ENCODE measurements around the gene GNG12. TPM values are rescaled to one million over a fixed set of nuclear protein-coding genes. Genes with fewer than 3 reads are reported as not detected.
A peak's percentile ranks its signal among the peaks of the same experiment; 100 is the strongest.

Gene GNG12
- total and polyA plus RNA-seq, 7 donors = 41.9 to 116 (median 47.8) TPM

DNA sequence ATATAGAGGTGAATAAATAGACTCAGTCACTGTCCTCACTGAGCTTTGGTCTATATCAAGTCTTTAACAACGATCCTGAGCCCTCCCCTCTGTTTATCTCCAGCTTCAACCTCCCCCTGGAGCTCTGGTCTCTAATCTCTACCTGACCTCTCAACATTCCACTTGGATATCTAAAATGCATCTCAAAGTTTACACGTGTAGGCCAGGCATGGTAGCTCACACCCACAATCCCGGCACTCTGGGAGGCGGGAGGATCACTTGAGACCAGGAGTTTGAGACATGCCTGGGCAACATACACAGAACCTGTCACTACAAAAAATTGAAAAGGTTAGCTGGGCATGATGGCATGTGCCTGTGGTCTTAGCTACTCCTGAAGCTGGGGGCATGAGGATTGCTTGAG lies 94.9 kb downstream of the GNG12 start:
- intact Hi-C loops (cut with DNase I) = no loop called here
- Histone ChIP-seq H3K36me3 (no peaks in the 10 kb centered on the region), H3K27ac (no peak overlapping the region), H3K27me3 (no peaks in the 10 kb centered on the region), H3K4me1 (peaks cover 0 to 20% (median 17%) of the 10 kb centered on the region in 4 donors), H3K4me3 (no peak overlapping the region), H3K9me3 (no peaks in the 10 kb centered on the region)
- 78 to 87% methylated on average over 4 of the region's 4 CpGs for WGBS, 2 donors
- DNase-seq = no peak
- TF ChIP-seq, protein P1, sequence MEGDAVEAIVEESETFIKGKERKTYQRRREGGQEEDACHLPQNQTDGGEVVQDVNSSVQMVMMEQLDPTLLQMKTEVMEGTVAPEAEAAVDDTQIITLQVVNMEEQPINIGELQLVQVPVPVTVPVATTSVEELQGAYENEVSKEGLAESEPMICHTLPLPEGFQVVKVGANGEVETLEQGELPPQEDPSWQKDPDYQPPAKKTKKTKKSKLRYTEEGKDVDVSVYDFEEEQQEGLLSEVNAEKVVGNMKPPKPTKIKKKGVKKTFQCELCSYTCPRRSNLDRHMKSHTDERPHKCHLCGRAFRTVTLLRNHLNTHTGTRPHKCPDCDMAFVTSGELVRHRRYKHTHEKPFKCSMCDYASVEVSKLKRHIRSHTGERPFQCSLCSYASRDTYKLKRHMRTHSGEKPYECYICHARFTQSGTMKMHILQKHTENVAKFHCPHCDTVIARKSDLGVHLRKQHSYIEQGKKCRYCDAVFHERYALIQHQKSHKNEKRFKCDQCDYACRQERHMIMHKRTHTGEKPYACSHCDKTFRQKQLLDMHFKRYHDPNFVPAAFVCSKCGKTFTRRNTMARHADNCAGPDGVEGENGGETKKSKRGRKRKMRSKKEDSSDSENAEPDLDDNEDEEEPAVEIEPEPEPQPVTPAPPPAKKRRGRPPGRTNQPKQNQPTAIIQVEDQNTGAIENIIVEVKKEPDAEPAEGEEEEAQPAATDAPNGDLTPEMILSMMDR (IDR thresholded peaks at IDR 0.05) = no peak
- no peak for TF ChIP-seq POLR2AphosphoS5 (IDR thresholded peaks at IDR 0.05)
- TF ChIP-seq POLR2A (IDR thresholded peaks at IDR 0.05) = no peak
- TF ChIP-seq EP300 (IDR thresholded peaks at IDR 0.05) = no peak

DNA sequence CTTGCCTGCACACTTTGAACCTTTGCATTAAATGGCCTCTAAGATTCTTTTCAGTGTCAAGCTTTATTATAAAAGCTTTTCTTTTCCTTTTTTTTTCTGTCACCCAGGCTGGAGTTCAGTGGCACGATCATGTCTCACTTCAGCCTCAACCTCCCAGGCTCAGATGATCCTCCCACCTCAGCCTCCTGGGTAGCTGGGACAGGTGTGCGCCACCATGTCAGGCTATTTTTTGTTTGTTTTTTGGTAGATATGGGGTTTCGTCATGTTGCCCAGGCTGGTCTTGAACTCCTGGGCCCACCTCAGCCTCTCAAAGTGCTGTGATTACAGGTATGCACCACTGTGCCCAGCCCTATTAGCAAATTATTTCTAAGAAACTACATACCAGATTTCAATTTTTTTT lies 95.4 kb downstream of the GNG12 start:
- Histone ChIP-seq H3K4me1 (peaks cover 0 to 20% (median 17%) of the 10 kb centered on the region in 4 donors), H3K36me3 (no peaks in the 10 kb centered on the region), H3K27me3 (no peaks in the 10 kb centered on the region), H3K27ac (no peak overlapping the region), H3K4me3 (no peak overlapping the region), H3K9me3 (no peaks in the 10 kb centered on the region)
- no peak for DNase-seq
- intact Hi-C loops (cut with DNase I) = no loop called here
- TF ChIP-seq POLR2AphosphoS5 (IDR thresholded peaks at IDR 0.05) (no peak), EP300 (IDR thresholded peaks at IDR 0.05) (no peak), POLR2A (IDR thresholded peaks at IDR 0.05) (no peak)
- TF ChIP-seq, protein P1 (IDR thresholded peaks at IDR 0.05) = no peak
- WGBS, 2 donors = 88 to 98% methylated on average over 3 of the region's 3 CpGs

DNA sequence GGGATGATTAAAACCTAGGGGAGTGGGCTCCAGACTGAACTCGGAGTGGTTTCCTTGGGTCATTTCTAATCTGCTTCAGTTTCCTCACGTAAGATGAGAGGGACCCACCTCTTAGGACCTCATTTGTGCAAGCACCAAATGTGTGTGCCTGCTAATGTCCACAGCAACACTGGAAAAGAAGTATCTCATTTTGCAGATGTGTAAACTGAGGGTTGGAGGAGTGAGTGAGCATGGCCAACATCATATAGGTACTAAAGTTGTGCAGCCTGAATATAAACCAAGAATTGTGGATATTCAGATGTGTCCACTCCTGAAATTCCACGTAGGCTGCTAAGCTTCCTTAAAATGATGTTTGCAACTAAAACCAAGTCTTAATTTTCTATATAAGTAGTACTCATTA lies 96.5 kb downstream of the GNG12 start:
- Histone ChIP-seq H3K36me3 (no peaks in the 10 kb centered on the region), H3K27ac (peak overlapping the region; percentile 18 to 74 (median 53)), H3K27me3 (no peaks in the 10 kb centered on the region), H3K4me3 (no peak overlapping the region), H3K9me3 (no peaks in the 10 kb centered on the region), H3K4me1 (peaks cover 0 to 20% (median 17%) of the 10 kb centered on the region in 4 donors)
- 87 to 91% methylated on average over 3 of the region's 3 CpGs for WGBS, 2 donors
- no peak for TF ChIP-seq EP300 (IDR thresholded peaks at IDR 0.05)
- TF ChIP-seq POLR2AphosphoS5 (IDR thresholded peaks at IDR 0.05) = no peak
- TF ChIP-seq, protein P1 (IDR thresholded peaks at IDR 0.05) = no peak
- no peak for TF ChIP-seq POLR2A (IDR thresholded peaks at IDR 0.05)
- intact Hi-C loops (cut with DNase I) = no loop called here
- DNase-seq = no peak

DNA sequence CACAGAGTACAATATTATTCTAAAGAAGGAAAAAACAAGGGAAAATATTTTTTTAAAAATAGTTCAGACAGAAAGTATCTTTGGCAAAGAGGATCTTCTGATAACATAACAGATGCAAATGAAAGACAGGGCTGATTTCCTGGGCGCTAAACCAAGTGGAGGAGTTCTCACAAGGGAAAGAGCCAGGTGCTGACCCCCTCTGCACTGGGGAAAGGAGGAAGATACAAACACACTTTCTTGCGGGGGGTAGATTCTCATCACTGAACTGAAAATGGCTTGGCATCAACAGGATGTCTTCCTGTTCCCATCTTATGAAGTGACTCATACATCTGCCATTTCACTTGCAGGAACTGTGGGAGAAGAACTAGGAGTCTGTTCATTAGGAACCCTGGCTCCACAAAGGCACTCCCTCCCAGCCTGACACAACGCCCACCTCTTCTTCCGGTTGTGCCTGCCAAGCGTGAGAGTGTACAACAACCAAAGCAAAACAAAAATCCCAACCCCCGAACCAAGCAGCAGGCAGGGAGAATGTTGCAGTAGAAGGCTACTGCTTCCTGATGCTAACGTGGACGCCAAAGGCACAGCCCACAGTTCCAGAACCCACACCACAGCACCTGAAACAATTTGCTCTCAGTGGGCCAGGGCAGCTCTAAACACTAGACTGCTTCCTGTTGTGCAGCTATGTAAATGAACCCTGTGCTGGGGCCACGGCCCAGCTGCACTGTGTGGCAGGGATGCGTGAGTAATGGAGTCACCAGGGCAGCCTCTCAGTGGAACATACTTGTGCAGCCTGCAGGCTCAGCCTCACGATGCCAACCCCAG lies 97.2 kb downstream of the GNG12 start:
- TF ChIP-seq POLR2AphosphoS5 (IDR thresholded peaks at IDR 0.05) (peak in 2 of 4 donors; percentile 11 to 29), POLR2A (IDR thresholded peaks at IDR 0.05) (no peak)
- Histone ChIP-seq H3K27me3 (no peaks in the 10 kb centered on the region), H3K4me3 (no peak overlapping the region), H3K9me3 (no peaks in the 10 kb centered on the region), H3K27ac (peak overlapping the region; percentile 18 to 74 (median 53)), H3K36me3 (no peaks in the 10 kb centered on the region), H3K4me1 (peaks cover 0 to 20% (median 17%) of the 10 kb centered on the region in 4 donors)
- intact Hi-C loops (cut with DNase I) = no loop called here
- DNase-seq = peak; percentile 78
- WGBS, 2 donors = 7 to 12% methylated on average over 11 of the region's 11 CpGs

DNA sequence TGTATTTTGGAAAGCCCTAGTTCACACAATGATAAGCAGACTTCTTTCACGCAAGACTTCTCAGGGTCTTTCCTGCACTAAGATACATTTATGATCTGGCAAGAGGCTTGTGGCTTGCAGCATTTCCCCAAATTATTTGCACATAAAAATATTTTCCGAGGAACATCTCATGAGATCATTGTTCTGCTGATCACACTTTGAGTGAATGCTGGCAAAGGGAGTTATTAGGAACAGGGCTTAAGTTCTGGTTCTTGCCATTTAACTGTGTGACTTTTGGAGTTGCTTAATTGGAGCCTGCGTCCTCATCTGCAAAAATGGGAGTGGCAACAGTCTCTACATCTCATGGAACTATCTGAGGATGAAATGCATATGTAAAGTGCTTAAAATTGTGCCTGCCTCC lies 98.1 kb downstream of the GNG12 start:
- peak overlapping the region in 2 of 4 donors; percentile 52 to 74 for H3K27ac ChIP-seq
- intact Hi-C loops (cut with DNase I) = no loop called here
- no peak for DNase-seq
- H3K4me1 ChIP-seq = peaks cover 0 to 20% (median 17%) of the 10 kb centered on the region in 4 donors
- no peak for TF ChIP-seq EP300 (IDR thresholded peaks at IDR 0.05)
- no peak for TF ChIP-seq POLR2A (IDR thresholded peaks at IDR 0.05)
- TF ChIP-seq, protein P1 (IDR thresholded peaks at IDR 0.05) = no peak
- TF ChIP-seq POLR2AphosphoS5 (IDR thresholded peaks at IDR 0.05) = no peak
- WGBS, 2 donors = 63 to 76% methylated on average over 3 of the region's 3 CpGs
- H3K4me3 ChIP-seq = no peak overlapping the region
- H3K9me3 ChIP-seq = no peaks in the 10 kb centered on the region
- no peaks in the 10 kb centered on the region for H3K36me3 ChIP-seq
- no peaks in the 10 kb centered on the region for H3K27me3 ChIP-seq
